Naive thymus-derived CD8-positive, alpha-beta T cell (primary cell): ENCODE measurements around the gene OGDH. TPM values are rescaled to one million over a fixed set of nuclear protein-coding genes. Genes with fewer than 3 reads are reported as not detected.

ENCODE experiments used
- ATAC-seq, 2 donors: fragments of 150-1000 bp; cut with Tn5 transposase in 1 of 2; sonication (Bioruptor Pico), chemical (Tn5 transposase) in 1 of 2; 1 replicate in 1 of 2; 2 replicates in 1 of 2; pipeline ENCODE4 v1.10.0; 2021; ENCODE audit warnings: mild to moderate bottlenecking in 2 of 2, moderate library complexity in 2 of 2
- POLR2A ChIA-PET: fragments of 350-600 bp; sonication (Branson Sonifier 250); formaldehyde crosslinking; loops from one replicate; lab custom pipeline; 2021; ENCODE audit warnings: antibody characterized with exemption; lab: Charles Lee
- DNase-seq, 10 donors: peaks; one replicate each; pipeline versions ENCODE4 v3.0.0 to v3.0.0-alpha.2; 2020 to 2022
- H3K27ac Mint-ChIP-seq, 10 donors: one replicate each; pipeline ENCODE4 v1.8.0; 2020 to 2022; ENCODE audit warnings: mild to moderate bottlenecking in 10 of 10, mixed read lengths in 10 of 10, moderate library complexity in 4 of 10, inconsistent platforms in 1 of 10
- H3K27me3 Mint-ChIP-seq, 5 donors: one replicate each; pipeline ENCODE4 v1.8.0; 2021 to 2022; ENCODE audit warnings: mixed read lengths in 5 of 5
- H3K36me3 Mint-ChIP-seq, 3 donors: one replicate each; pipeline ENCODE4 v1.8.0; 2020 to 2022; ENCODE audit warnings: mixed read lengths in 3 of 3, mild to moderate bottlenecking in 2 of 3, inconsistent platforms in 1 of 3
- H3K4me1 Mint-ChIP-seq, 4 donors: one replicate each; pipeline ENCODE4 v1.8.0; 2021 to 2022; ENCODE audit warnings: mixed read lengths in 4 of 4
- H3K4me3 Mint-ChIP-seq, 10 donors: one replicate each; pipeline ENCODE4 v1.8.0; 2020 to 2022; ENCODE audit warnings: mild to moderate bottlenecking in 10 of 10, mixed read lengths in 10 of 10, moderate library complexity in 6 of 10, inconsistent platforms in 1 of 10
- H3K9me3 Mint-ChIP-seq, 9 donors: one replicate each; pipeline ENCODE4 v1.8.0; 2020 to 2022; ENCODE audit warnings: mixed read lengths in 9 of 9, mild to moderate bottlenecking in 3 of 9, inconsistent platforms in 1 of 9, moderate library complexity in 1 of 9
- polyA plus RNA-seq, 3 donors: library from polyadenylated mRNA; unstranded; fragments of 300-500 nt; fragmentation: Illumina TruSeq; gene quantifications; one replicate each; pipeline ENCODE4 v1.2.3, GENCODE V29; 2021
- total RNA-seq, 8 experiments: library from RNA in 2 of 8; stranded (reverse) in 2 of 8; gene quantifications; one replicate each; pipeline ENCODE4 v1.2.3 and lab custom pipeline; 2021 to 2026

Gene OGDH
- total and polyA plus RNA-seq, 5 experiments from 2014 or later = 23.9 to 67.5 (median 30.6) TPM

DNA sequence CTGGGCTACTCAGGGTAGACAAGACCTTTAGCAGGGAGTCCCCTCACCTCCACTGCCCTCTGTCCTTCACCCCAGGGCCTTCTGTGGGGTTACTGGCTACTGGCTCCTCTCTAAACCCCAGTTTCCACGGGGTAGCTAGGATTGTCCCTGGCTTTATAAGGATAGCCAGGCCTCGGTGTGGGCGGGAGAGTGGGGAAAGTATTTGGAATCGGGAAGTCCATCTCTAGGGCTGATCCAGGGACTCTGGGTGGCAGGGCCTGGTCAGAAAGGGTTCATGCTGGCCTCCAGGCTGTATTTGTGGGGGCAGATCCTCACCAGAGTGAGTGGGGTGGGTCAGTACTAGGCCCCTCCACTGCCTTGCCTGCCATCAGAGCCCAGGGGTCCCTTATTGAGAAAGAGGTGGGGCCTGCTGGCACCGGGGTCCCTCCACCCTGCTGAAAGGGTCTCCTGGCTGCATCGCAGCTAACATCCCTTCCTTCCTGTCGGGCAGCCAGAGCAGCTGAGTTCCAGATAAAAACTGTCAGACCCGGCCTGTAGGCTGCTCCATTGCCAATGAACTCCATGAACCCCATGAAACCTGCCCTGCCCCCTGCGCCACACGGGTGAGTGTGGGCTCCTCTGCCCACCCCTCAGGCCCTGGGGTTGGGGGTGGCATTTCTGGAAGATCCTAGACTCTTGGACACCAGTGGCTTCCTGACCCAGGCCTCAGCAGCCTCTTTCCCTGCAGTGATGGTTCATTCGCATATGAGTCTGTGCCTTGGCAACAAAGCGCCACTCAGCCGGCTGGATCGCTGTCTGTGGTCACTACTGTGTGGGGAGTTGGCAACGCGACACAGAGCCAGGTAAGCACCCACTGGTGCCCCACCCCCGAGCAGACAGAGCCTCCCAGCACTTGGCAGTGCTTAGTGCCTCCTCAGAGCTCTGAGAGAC, 149.5 kb downstream of the OGDH start:
- peak in 1 of 10 donors; percentile 57 for DNase-seq
- POLR2A ChIA-PET = interaction anchor here (1.4 kb wide), 1 partner anchor 11 kb away, joined by 5 read pairs; no protein-coding TSS in a partner anchor
- H3K36me3 Mint-ChIP-seq = peaks cover 0 to 22% (median 3%) of the 10 kb centered on the region in 3 donors
- ATAC-seq = no peak
- H3K4me3 Mint-ChIP-seq = no peak overlapping the region
- peak overlapping the region in 1 of 10 donors; percentile 76 for H3K27ac Mint-ChIP-seq
- no peaks in the 10 kb centered on the region for H3K9me3 Mint-ChIP-seq
- peaks cover 13 to 33% (median 23%) of the 10 kb centered on the region in 4 donors for H3K4me1 Mint-ChIP-seq
- no peaks in the 10 kb centered on the region for H3K27me3 Mint-ChIP-seq

DNA sequence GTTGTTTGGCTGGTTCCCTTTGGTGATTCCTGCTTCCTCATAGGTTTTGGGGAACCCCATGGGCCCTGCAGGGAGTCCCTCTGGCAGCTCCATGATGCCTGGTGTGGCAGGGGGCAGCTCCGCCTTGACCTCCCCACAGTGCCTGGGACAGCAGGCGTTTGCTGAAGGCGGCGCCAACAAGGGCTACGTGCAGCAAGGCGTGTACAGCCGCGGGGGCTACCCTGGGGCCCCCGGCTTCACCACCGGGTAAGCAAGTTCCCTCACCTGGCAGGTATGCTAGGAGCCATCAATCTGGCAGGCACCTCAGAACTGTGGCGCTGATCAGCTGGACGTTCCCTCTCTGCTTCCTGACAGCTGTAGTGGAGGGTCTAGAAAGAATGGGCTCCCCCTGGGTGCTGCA, 150.5 kb downstream of the OGDH start:
- Mint-ChIP-seq H3K27me3 (no peaks in the 10 kb centered on the region), H3K27ac (no peak overlapping the region), H3K4me1 (peaks cover 7 to 28% (median 18%) of the 10 kb centered on the region in 4 donors), H3K36me3 (peaks cover 0 to 24% (median 7%) of the 10 kb centered on the region in 3 donors), H3K4me3 (no peak overlapping the region), H3K9me3 (no peaks in the 10 kb centered on the region)
- peak in 1 of 10 donors; percentile 18 for DNase-seq
- ATAC-seq = no peak
- POLR2A ChIA-PET = interaction anchor here (1.0 to 1.4 kb wide), 2 partner anchors 8 to 10 kb away, joined by 3 to 5 read pairs; no protein-coding TSS in a partner anchor

DNA sequence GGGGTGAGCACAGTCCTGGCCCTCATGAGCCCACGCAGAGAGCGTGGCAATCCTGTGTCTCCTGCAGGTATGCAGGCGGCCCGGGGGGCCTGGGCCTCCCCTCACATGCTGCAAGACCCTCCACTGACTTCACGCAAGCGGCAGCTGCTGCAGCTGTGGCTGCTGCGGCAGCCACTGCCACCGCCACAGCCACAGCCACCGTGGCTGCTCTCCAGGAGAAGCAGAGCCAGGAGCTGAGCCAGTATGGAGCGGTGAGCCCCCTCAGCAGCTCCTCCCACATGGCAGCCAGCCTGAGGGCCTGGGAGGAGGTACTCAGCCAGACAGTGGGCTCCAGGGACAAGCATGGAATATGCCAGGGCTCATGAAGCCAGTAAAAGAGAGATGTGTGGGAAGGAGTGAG, 150.9 kb downstream of the OGDH start:
- H3K27ac Mint-ChIP-seq = no peak overlapping the region
- POLR2A ChIA-PET = interaction anchor here (1.0 to 1.4 kb wide), 2 partner anchors 8 to 10 kb away, joined by 3 to 5 read pairs; no protein-coding TSS in a partner anchor
- ATAC-seq = no peak
- H3K9me3 Mint-ChIP-seq = no peaks in the 10 kb centered on the region
- peaks cover 4 to 25% (median 15%) of the 10 kb centered on the region in 4 donors for H3K4me1 Mint-ChIP-seq
- H3K27me3 Mint-ChIP-seq = no peaks in the 10 kb centered on the region
- peaks cover 0 to 28% (median 7%) of the 10 kb centered on the region in 3 donors for H3K36me3 Mint-ChIP-seq
- DNase-seq = no peak
- no peak overlapping the region for H3K4me3 Mint-ChIP-seq

DNA sequence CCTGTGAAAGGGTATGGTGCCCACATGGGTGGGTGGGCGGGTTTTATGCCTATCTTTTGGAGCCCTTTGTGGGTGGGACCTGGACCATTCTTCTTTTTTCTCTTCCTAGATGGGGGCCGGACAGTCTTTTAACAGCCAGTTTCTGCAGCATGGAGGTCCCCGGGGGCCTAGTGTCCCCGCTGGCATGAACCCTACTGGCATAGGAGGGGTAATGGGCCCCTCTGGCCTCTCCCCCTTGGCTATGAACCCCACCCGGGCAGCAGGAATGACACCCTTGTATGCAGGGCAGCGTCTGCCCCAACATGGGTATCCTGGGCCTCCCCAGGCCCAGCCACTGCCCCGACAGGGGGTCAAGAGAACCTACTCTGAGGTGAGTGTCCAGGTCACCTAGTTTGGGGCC, 151.3 kb downstream of the OGDH start:
- no peaks in the 10 kb centered on the region for H3K27me3 Mint-ChIP-seq
- peaks cover 0 to 30% (median 7%) of the 10 kb centered on the region in 3 donors for H3K36me3 Mint-ChIP-seq
- POLR2A ChIA-PET = interaction anchor here (0.9 to 1.0 kb wide), 2 partner anchors 9 to 40 kb away, joined by 3 read pairs; no protein-coding TSS in a partner anchor
- H3K9me3 Mint-ChIP-seq = no peaks in the 10 kb centered on the region
- H3K4me1 Mint-ChIP-seq = peaks cover under 1 to 21% (median 12%) of the 10 kb centered on the region in 4 donors
- ATAC-seq (no peak), DNase-seq (peak in 1 of 10 donors; percentile 49)
- H3K4me3 Mint-ChIP-seq = no peak overlapping the region
- H3K27ac Mint-ChIP-seq = no peak overlapping the region

Other genes with a start within 250 kb of the OGDH start
- gene NUDCD3, start 116.0 kb upstream of the OGDH start, total RNA-seq = 100 to 1,000 TPM; 111 to 118 TPM
- gene NUDCD3, start 116.0 kb upstream of the OGDH start, polyA plus RNA-seq = 10 to 100 TPM; 54.6 to 69.4 (median 59.6) TPM
- under 1 TPM; 0.13 to 0.16 TPM for gene NPC1L1, start 65.3 kb upstream of the OGDH start, total RNA-seq
- not detected for gene NPC1L1, start 65.3 kb upstream of the OGDH start, polyA plus RNA-seq
- 100 to 1,000 TPM; 123 to 129 TPM for gene DDX56, start 32.7 kb upstream of the OGDH start, total RNA-seq
- gene DDX56, start 32.7 kb upstream of the OGDH start, polyA plus RNA-seq = 10 to 100 TPM; 25.3 to 48.2 (median 41.1) TPM
- gene TMED4, start 24.4 kb upstream of the OGDH start, total RNA-seq = 100 to 1,000 TPM; 109 to 110 TPM
- 10 to 100 TPM; 61.4 to 80.4 (median 71.8) TPM for gene TMED4, start 24.4 kb upstream of the OGDH start, polyA plus RNA-seq
- gene ZMIZ2, start 142.2 kb downstream of the OGDH start, total RNA-seq = 100 to 1,000 TPM; 142 to 149 TPM
- 1 to 10 TPM; 2.6 to 8.1 (median 4.9) TPM for gene ZMIZ2, start 142.2 kb downstream of the OGDH start, polyA plus RNA-seq
- 100 to 1,000 TPM; 673 to 688 TPM for gene PPIA, start 190.1 kb downstream of the OGDH start, total RNA-seq
- gene PPIA, start 190.1 kb downstream of the OGDH start, polyA plus RNA-seq = 1,000 to 10,000 TPM; 3,578 to 3,931 (median 3,619) TPM
- gene H2AZ2, start 241.5 kb downstream of the OGDH start, total RNA-seq = 100 to 1,000 TPM; 156 to 164 TPM
- gene H2AZ2, start 241.5 kb downstream of the OGDH start, polyA plus RNA-seq = 100 to 1,000 TPM; 236 to 254 (median 247) TPM